A673 (cell line): ENCODE measurements around the gene CCDC73.

ENCODE experiments used
- CTCF ChIP-seq: fragments of 300-800, 200-600 bp; sonication (generic); conservative IDR thresholded peaks from 2 replicates; pipeline ENCODE4 v1.5.1; 2017; ENCODE audit warnings: low read depth, mild to moderate bottlenecking, antibody characterized with exemption, low read length, moderate library complexity, mixed read lengths
- EZH2 ChIP-seq: fragments of 200-600 bp; sonication (generic); IDR thresholded peaks from 2 replicates; pipeline ENCODE4 v1.6.1; 2017; ENCODE audit warnings: borderline replicate concordance, low read depth, mild to moderate bottlenecking, mixed read lengths, antibody characterized with exemption, low read length; ENCODE audit not compliant: poor library complexity, severe bottlenecking

- TF ChIP-seq CTCF, result no peak
- no peak for TF ChIP-seq EZH2
Measured at GRCh38 chr11:32819187-32819586, 24.7 kb upstream of the CCDC73 start.
